Chondrocyte (in vitro differentiated cells): ENCODE measurements around the gene TMEM59L. TPM values are rescaled to one million over a fixed set of nuclear protein-coding genes. Genes with fewer than 3 reads are reported as not detected.

Source experiments
- DNase-seq: peaks from one replicate; pipeline ENCODE4 v3.0.0; 2021; ENCODE audit warnings: mixed read lengths, low spot score
- H3K27ac Mint-ChIP-seq: one replicate; pipeline ENCODE4 v1.8.0; 2021; ENCODE audit warnings: mild to moderate bottlenecking, moderate library complexity, mixed read lengths; ENCODE audit not compliant: unreplicated experiment
- H3K27me3 Mint-ChIP-seq: 2 replicates; pipeline ENCODE4 v1.8.0; 2021; ENCODE audit warnings: low read depth, mixed read lengths
- H3K36me3 Mint-ChIP-seq: 2 replicates; pipeline ENCODE4 v1.8.0; 2021; ENCODE audit warnings: low read depth, mixed read lengths
- H3K4me1 Mint-ChIP-seq: 2 replicates; pipeline ENCODE4 v1.8.0; 2021; ENCODE audit warnings: low read depth, mild to moderate bottlenecking, mixed read lengths
- H3K4me3 Mint-ChIP-seq: one replicate; pipeline ENCODE4 v1.8.0; 2021; ENCODE audit warnings: mild to moderate bottlenecking, moderate library complexity, mixed read lengths; ENCODE audit not compliant: unreplicated experiment
- H3K9me3 Mint-ChIP-seq: 2 replicates; pipeline ENCODE4 v1.8.0; 2021; ENCODE audit warnings: low read depth, mixed read lengths
- total RNA-seq: library from RNA; stranded (reverse); gene quantifications from 3 replicates; pipeline ENCODE4 v1.2.1, GENCODE V29; 2021
- TF ChIP-seq, protein P1 (sequence below): fragments of 200-600 bp; sonication (generic); IDR thresholded peaks from 2 replicates; pipeline ENCODE4 v1.5.0; 2021; ENCODE audit warnings: antibody characterized with exemption, mild to moderate bottlenecking, moderate library complexity

TMEM59L gene
- total RNA-seq, 1 donor from 2014 or later = 4.8 TPM

DNA sequence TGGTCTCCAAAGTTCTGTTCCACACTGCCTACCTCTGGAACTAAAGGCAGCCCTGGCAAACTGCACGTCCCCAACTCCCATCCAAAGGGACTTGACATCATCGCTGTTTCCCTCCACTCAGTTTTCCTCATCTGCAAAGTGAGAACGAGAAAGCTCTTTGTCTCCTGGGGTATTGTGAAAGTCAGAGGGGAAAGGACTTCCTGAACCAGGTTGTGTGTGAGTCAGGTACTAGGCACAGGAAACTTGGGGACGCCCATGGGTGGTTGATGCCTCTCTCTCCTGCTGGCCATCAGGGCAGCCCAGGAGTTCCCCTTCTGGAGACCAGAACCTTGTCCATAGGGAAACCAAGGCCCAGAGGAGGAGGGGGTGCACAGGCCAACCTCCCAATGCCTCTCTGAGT lies 10.8 kb upstream of the TMEM59L start:
- no peaks in the 10 kb centered on the region for H3K9me3 Mint-ChIP-seq
- peaks cover 9% of the 10 kb centered on the region for H3K4me1 Mint-ChIP-seq
- TF ChIP-seq, protein P1, sequence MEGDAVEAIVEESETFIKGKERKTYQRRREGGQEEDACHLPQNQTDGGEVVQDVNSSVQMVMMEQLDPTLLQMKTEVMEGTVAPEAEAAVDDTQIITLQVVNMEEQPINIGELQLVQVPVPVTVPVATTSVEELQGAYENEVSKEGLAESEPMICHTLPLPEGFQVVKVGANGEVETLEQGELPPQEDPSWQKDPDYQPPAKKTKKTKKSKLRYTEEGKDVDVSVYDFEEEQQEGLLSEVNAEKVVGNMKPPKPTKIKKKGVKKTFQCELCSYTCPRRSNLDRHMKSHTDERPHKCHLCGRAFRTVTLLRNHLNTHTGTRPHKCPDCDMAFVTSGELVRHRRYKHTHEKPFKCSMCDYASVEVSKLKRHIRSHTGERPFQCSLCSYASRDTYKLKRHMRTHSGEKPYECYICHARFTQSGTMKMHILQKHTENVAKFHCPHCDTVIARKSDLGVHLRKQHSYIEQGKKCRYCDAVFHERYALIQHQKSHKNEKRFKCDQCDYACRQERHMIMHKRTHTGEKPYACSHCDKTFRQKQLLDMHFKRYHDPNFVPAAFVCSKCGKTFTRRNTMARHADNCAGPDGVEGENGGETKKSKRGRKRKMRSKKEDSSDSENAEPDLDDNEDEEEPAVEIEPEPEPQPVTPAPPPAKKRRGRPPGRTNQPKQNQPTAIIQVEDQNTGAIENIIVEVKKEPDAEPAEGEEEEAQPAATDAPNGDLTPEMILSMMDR = no peak
- peaks cover 14% of the 10 kb centered on the region for H3K27me3 Mint-ChIP-seq
- no peak overlapping the region for H3K4me3 Mint-ChIP-seq
- DNase-seq = no peak
- no peaks in the 10 kb centered on the region for H3K36me3 Mint-ChIP-seq
- H3K27ac Mint-ChIP-seq = no peak overlapping the region

- TF ChIP-seq, protein P1 = peak; percentile 49
- Mint-ChIP-seq H3K9me3 (no peaks in the 10 kb centered on the region), H3K4me1 (peaks cover 15% of the 10 kb centered on the region), H3K27me3 (peaks cover 21% of the 10 kb centered on the region), H3K27ac (no peak overlapping the region), H3K36me3 (no peaks in the 10 kb centered on the region), H3K4me3 (no peak overlapping the region)
- no peak for DNase-seq
Measured at GRCh38 chr19:18603255-18603957, 9.3 kb upstream of the TMEM59L start.

DNA sequence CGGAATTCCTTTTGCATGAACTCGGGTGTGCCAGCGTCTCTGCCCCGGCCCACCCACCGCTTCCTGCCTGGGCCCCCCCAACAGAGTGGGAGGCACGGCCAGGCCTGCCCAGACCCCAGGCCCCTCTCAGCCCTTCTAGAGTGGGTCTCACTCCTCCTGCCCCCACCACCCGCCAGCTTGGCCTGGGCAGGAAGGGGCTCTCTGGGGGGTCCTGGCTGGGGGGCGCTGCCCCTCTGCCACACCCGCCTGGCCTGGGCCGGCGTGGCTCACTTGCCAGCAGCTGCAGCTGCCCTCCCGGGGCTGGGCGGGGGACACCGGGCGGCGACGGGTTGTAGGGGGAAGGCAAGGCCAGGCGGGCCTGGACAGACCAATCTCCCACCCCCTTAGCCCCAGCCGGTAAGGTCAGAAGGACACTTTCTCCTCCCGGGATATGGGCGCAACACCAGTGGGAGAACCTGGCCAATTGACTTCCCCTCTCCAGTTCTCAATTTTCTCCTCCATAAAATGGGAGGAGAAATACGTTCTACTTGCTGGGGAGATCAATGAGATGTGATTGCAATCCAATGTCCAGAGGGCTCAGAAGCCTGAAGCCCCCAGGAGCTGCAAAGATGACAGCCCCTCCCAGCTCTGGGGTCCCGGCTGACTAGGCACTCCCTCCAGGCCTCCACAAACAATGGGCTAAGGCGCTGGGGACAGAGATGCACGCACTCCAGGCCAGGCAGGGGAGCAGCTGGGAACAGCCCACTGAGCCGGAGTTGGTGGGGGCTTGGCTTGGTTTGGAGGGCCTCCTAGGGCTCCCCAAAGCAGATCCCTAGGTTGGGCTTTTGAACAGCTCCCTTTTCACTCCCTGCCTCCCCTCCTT lies 8.5 kb upstream of the TMEM59L start:
- Mint-ChIP-seq H3K4me3 (no peak overlapping the region), H3K36me3 (peaks cover 2% of the 10 kb centered on the region), H3K27ac (no peak overlapping the region), H3K27me3 (peaks cover 29% of the 10 kb centered on the region), H3K9me3 (no peaks in the 10 kb centered on the region), H3K4me1 (peaks cover 15% of the 10 kb centered on the region)
- TF ChIP-seq, protein P1 = no peak
- DNase-seq = no peak

- peaks cover 34% of the 10 kb centered on the region for H3K27me3 Mint-ChIP-seq
Measured at GRCh38 chr19:18604820-18605159, 7.9 kb upstream of the TMEM59L start.

GRCh38 chr19:18605196-18605545 lies 7.5 kb upstream of the TMEM59L start:
- Mint-ChIP-seq H3K9me3 (no peaks in the 10 kb centered on the region), H3K27ac (no peak overlapping the region), H3K27me3 (peaks cover 37% of the 10 kb centered on the region), H3K4me1 (peaks cover 15% of the 10 kb centered on the region), H3K36me3 (peaks cover 2% of the 10 kb centered on the region), H3K4me3 (peak overlapping the region; percentile 55)
- DNase-seq = no peak
- TF ChIP-seq, protein P1 = no peak

More at GRCh38 chr19:18604820-18605159, 7.9 kb upstream of the TMEM59L start:
- H3K4me3 Mint-ChIP-seq = no peak overlapping the region
- no peak for DNase-seq
- TF ChIP-seq, protein P1 = no peak
- peaks cover 2% of the 10 kb centered on the region for H3K36me3 Mint-ChIP-seq
- H3K27ac Mint-ChIP-seq = no peak overlapping the region
- no peaks in the 10 kb centered on the region for H3K9me3 Mint-ChIP-seq
- peaks cover 15% of the 10 kb centered on the region for H3K4me1 Mint-ChIP-seq
